COLO829 (cell line): ENCODE data around the gene SLC44A3.

Experiments used
- DNase-seq: peaks from one replicate; pipeline ENCODE4 v3.0.0; 2012; ENCODE audit warnings: low spot score

Gene SLC44A3

DNA sequence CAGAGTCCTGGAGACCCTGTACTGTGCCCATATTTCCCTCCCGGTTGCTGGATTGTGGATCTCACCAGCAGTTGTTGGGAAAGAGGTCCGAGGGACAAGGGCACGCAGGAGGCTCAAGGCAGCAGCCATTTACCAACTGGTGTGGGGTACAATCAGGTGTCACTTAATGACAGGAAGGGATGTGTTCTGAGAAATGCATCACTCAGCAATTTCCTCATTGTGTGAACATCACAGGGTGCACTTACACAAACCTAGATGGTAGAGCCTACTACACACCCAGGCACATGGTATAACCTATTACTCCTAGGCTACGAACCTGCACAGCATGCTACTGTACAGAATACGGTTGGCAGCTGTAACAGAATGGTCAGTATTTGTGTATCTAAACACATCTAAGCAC lies 20.7 kb downstream of the SLC44A3 start:
- no peak for DNase-seq

DNA sequence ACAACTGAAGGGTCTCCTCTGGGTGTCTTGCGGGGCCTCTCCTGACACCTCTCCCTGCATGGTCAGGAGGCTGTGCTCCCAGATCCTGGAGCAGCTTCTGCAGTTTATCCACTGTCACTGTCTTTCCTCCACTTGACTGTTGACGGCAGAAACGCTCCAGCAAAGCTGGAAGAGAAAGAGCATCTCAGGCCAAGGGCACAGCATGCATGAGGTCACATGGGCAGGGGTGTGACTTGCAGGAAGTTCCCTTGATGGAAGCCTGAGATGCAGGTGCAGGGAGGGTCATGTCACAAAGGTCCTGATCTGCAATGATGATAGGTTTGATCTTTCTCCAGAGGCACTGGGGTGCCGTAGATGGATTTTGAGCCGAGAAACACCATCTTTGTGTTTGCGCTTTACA lies 23.3 kb downstream of the SLC44A3 start:
- DNase-seq, result no peak

DNA sequence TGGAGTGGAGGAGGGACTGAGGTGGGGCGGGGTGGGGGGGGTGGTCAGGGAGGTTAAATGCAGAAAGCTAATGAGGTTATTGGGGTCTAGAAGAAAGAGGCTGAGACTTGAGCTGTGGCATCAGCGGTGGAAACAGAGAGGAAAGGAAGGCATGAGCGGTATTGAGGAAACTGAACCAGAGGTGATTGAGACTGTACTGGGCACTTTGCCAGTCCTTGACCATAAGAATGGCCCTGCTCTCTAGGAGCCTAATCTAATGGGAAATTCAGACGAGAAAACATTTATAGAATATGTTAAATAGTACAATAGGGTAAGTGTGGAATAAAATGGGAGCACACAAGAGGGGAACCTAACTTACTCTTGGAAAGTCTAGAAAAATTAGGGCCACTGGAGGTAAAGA lies 23.7 kb downstream of the SLC44A3 start:
- DNase-seq, result no peak

GRCh38 chr1:94846308-94846707 lies 26.2 kb downstream of the SLC44A3 start:
- no peak for DNase-seq

DNA sequence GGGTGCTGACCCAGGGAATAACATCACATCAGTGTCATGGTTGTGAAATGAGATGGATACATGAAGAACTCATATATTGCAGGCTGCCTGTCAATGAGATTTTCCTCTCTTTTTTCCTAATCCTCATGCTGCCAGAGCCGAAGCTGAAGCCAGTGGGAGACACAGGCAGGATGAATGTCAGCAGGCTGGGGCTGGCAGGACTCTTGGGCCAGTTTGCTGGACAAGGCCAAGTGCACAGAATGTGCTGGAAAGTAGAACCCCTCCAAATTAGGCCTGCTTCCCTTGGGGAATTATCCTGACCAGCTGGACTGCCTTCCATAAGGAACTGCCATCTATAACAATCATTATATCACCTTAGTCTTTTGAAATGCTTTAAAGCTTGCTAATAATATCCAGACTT lies 31.4 kb downstream of the SLC44A3 start:
- no peak for DNase-seq

DNA sequence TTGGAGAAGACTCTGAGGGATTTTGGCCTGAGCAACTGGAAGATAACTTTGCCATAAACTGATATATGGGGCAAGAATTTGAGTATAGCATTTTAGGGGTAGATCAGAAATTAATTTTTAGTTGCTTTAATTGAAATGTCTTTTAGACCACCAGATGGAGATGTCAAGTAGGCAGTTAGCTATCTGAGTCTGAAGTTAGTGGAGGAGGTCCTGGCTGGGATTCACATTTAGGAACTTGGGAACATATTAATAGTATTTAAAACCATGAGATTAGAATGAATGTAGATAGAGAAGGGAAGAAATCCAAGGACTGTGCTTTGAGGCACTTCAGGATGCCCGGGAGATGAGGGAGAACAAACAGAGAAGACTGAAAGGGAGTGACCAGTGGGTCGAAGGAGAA lies 32.6 kb downstream of the SLC44A3 start:
- no peak for DNase-seq

GRCh38 chr1:94854458-94855306 lies 34.5 kb downstream of the SLC44A3 start:
- DNase-seq, result peak; percentile 83

GRCh38 chr1:94855307-94855700 lies 35.1 kb downstream of the SLC44A3 start:
- no peak for DNase-seq

DNA sequence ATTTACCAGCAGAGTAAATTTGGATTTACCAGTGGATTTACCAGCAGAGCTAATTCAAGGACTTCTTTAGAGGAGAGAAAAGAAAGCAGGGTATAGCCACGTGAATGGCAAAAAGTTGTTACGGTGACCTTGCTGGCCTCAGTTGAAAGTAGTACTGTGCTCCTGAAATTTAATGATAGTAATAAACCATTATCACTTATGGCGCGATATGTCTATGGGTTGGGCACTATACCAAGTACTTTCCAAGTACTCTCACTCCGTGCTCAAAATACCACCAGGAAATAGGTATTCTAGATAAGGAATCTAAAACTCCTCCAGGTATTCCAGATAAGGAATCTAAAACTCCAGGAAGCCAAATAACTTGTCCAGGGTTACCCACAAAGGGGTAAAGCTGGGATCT lies 35.8 kb downstream of the SLC44A3 start:
- DNase-seq, result no peak

DNA sequence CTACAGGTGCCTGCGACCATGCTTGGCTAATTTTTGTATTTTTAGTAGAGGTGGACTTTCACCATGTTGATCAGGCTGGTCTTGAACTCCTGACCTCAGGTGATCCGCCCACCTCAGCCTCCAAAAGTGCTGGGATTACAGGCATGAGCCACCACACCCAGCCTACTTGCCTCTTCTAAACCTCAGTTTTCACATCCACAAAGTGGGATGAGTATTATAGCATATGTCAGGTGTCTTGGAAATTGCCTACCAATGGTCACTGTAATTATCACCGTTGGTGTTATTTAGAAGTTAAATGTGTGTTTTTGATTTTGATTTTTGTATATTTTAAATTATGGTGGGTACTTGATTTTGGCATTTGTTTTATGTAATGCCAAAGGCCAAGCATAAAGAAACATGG lies 36.7 kb downstream of the SLC44A3 start:
- no peak for DNase-seq

- DNase-seq, result no peak
Observed at GRCh38 chr1:94858276-94858675, 38.1 kb downstream of the SLC44A3 start.

GRCh38 chr1:94859174-94859573 lies 39.0 kb downstream of the SLC44A3 start:
- no peak for DNase-seq

DNA sequence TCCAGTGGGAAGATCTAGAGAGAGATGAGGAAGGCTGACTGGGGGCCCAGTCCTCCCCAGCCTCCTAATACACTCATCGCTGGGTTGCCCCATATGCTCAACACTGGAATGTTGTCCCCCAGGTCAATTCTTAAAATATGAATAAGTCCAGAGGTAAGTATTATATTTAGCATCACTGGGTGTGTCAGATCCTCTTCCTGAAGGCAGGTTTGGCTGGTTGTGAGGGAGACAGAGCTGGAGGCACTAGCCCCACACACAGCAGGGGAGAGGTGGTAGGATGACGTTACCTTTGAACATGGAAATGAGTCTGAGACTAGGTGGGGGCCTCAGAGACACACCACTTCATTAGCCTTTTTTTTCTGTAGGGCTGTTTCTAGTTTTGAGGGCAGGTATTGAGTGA lies 42.6 kb downstream of the SLC44A3 start:
- DNase-seq, result no peak

DNA sequence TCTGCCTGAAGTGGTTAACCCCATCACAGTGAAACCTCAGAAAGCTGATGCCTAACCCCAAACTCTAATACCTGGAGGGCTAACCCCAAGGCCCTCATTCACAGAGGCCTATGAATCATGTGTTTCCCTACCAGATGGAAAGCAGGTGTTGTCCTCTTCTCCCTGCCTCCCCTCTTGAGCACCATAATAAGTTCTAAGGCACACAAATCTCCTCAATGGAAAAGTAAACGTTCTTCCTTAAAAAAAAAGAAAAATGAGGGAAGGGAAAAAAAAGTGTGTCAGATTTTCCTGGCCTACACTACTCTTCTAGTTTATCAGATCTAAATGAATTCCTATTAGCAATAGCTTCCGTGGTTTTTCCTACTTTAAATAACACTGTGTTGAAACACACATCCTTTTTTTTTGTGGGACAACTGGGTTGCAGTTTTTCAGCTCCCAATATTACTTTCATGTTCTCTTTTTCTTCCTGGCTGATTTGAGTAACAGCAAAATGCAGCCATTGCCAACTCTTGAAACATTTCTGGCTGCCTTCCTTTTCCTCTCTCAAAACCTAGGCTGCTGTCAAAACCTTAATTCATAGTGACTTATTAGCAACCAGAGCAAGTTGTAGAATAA lies 43.2 kb downstream of the SLC44A3 start:
- DNase-seq, result no peak

GRCh38 chr1:94863919-94864318 lies 43.8 kb downstream of the SLC44A3 start:
- DNase-seq, result peak; percentile 53

- DNase-seq, result no peak
Observed at GRCh38 chr1:94864821-94865220, 44.7 kb downstream of the SLC44A3 start.

GRCh38 chr1:94865360-94865759 lies 45.2 kb downstream of the SLC44A3 start:
- no peak for DNase-seq

DNA sequence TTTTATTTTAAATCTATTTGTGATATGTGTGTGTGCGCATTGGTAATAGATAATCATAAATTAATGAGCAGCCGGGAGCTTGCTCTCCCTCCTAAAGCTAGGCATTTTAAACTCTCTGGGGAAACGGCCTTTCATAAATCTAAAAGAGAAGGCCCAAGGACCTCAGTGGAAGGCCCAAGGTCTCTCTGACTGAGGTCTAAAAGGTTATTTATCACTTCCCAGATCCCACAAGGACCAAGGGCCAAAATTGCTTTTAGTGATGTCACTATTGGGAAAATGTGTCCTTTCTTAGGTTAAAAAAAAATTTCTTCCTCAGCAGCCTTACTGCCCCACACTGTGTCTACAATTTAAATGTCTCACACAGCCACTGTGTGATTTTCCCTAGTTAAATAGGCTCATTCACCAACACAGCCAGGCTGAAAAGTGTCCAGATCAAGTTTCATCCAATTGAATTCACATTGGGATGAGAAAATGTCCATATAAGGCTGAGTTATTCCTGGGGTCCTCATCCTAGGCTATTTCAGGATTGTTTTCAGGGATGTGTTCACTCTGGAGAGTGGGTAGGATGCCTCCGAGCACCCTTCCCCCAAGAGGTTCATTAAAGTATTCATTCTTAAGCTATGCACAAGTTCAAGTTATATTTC lies 46.1 kb downstream of the SLC44A3 start:
- DNase-seq, result peak; percentile 35

DNA sequence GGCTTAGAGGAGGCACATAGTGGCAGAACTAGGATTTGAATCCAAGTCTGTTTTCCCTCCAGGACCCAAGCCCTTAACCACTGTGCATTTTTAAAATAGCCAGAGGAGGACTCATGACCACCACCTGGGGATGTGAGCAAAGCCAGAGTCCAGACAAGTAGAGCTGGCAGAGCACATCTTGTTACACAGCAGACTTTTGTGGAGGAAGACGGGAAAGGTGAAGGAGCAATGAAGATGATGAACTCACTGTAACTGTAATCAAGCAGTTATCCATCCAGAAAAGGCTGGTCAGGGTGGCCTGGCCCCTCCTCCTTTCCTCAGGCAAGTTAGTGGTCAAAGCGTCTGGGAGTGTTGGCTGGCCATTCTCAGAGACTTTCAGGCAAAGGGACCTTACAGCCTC lies 50.9 kb downstream of the SLC44A3 start:
- no peak for DNase-seq

DNA sequence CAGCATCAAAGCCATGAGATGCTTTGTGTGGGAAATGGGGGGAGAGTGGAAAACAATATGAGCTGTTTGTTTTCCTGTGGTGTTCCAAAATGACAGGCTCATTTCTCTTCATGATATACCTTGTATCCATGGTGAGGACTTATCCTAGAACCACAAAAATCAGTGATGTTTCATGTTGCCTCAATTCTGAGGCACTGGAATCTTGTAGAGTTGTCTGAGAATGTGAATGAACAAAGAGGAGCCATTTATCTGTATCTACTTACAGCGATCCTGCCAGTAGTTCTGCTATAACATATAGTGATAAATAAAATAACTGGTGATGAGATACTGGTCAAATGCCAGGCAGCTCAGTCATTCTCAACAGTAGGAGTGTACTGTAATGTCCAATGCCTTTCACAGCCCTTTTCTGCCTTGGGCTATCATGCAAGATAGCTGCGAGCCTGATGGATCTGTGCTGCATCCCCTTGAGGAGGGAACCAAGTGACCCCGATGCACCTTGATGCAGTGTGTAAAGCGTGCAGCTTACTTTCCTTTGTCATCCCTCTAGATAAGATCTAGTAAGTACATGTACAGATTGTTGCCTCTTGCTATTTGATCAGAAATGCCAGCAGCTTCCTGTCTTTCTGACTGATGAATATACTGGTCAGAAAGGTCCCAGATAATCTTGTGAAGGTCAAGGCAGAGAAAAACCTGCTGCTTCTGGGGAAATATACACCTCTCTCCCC lies 52.8 kb downstream of the SLC44A3 start:
- no peak for DNase-seq

DNA sequence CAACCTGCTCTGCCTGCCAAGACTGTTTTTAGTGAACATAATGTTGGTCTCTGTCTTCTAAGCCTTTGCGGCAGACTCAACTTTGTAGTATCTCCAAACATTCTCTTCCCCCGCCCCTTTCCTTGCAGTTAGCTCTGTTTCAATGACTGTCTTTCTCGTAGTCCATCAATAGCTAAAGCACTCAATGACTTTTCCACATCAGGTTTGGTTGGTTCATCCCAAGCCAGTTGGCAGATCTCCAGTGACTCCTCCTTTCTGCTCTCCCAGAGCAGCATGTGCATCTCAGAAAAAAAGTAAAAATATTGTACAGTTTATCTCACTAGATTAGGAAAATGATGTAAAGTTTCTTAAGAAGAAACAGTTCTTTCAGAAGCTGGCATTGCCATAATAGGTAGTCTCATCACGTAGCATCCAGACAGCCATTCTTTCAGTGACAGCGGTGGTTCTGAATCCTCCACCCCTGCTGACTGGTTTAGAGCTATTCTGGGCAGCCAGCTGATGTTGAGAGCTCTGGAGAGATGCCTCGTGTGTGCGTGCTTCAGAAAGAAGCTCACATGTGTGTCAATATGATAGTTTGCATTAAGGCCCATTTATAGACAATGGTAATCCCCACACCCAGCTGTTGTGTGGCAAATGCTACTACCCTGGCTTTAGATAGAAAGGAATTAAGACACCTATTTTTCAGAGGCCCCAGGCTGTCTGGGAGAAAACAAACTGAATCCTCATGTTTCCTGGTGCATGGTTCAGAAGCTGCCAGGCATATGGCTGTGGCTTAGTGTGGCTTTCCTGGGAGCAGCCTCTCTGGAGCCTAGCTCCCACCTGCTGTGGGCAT lies 53.6 kb downstream of the SLC44A3 start:
- DNase-seq, result no peak

DNA sequence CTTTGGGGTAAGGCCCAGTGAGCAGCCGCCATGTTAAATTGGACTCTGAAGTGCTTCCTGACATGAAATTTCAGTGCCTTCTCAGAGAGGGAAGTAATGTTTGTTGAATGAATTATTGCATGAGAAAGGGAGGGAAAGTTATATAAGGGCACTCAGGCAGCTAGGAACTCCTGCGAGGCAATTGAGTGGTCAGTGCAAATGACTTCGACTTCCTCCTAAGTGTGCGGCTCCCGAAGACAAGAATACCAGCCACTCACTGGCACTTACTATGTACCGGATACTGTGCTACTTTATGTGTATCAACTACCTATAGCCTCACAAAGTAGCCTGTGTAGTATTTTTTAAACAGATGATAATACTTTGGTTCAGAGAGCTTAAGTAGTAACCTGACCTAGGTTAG lies 54.3 kb downstream of the SLC44A3 start:
- no peak for DNase-seq
